ENCODE results near the gene TIRAP.
A peak's percentile ranks its signal among the peaks of the same experiment; 100 is the strongest.

TIRAP gene

GRCh38 chr11:126268708-126269579 is 13.9 kb upstream of the TIRAP start, which contains the start of the genes FOXRED1 and SRPRA:
Gene FOXRED1 (plus strand): TSS chr11:126269154. CDS start chr11:126269207, 53 bp downstream.
Gene SRPRA (minus strand): TSS chr11:126268895. CDS start chr11:126268804, 91 bp downstream.
- TF ChIP-seq POLR2AphosphoS5 (IDR thresholded peaks at IDR 0.05; ENCODE audit: low read depth, low read length) (peak; percentile 96), SIN3A (IDR thresholded peaks at IDR 0.05; ENCODE audit: borderline replicate concordance, insufficient read depth, low read length) (peak; percentile 20; the same call in 1 of the 2 replicates), TAF1 (IDR thresholded peaks at IDR 0.05; ENCODE audit: borderline replicate concordance, insufficient read depth, low read length) (peak; percentile 87; the same call in 1 of the 2 replicates), REST (IDR thresholded peaks at IDR 0.05; ENCODE audit: insufficient read depth in 1 of 2, low read depth in 2 of 2, low read length in 2 of 2) (0 out of 4 replicates have a peak, but pooled peaks of 1 of the 2 experiments have one; percentile 36), FOXP2 (optimal IDR thresholded peaks at IDR 0.05; ENCODE audit: borderline replicate concordance, extremely low read depth, extremely low read length, insufficient read depth) (peak; percentile 57)

GRCh38 chr11:126277322-126277721 is 5.6 kb upstream of the TIRAP start:
- no peak for TF ChIP-seq SIN3A (IDR thresholded peaks at IDR 0.05; ENCODE audit: borderline replicate concordance, insufficient read depth, low read length)
- TF ChIP-seq FOXP2 (optimal IDR thresholded peaks at IDR 0.05; ENCODE audit: borderline replicate concordance, extremely low read depth, extremely low read length, insufficient read depth), result no peak
- TF ChIP-seq TAF1 (IDR thresholded peaks at IDR 0.05; ENCODE audit: borderline replicate concordance, insufficient read depth, low read length), result no peak
- TF ChIP-seq POLR2AphosphoS5 (IDR thresholded peaks at IDR 0.05; ENCODE audit: low read depth, low read length), result no peak
- no peak for TF ChIP-seq REST (IDR thresholded peaks at IDR 0.05; ENCODE audit: insufficient read depth in 1 of 2, low read depth in 2 of 2, low read length in 2 of 2)

- TF ChIP-seq SIN3A (IDR thresholded peaks at IDR 0.05; ENCODE audit: borderline replicate concordance, insufficient read depth, low read length) (no peak), TAF1 (IDR thresholded peaks at IDR 0.05; ENCODE audit: borderline replicate concordance, insufficient read depth, low read length) (no peak), POLR2AphosphoS5 (IDR thresholded peaks at IDR 0.05; ENCODE audit: low read depth, low read length) (no peak), FOXP2 (optimal IDR thresholded peaks at IDR 0.05; ENCODE audit: borderline replicate concordance, extremely low read depth, extremely low read length, insufficient read depth) (no peak), REST (IDR thresholded peaks at IDR 0.05; ENCODE audit: insufficient read depth in 1 of 2, low read depth in 2 of 2, low read length in 2 of 2) (no peak)
Measured at GRCh38 chr11:126277780-126278179, 5.1 kb upstream of the TIRAP start.

- no peak for TF ChIP-seq TAF1 (IDR thresholded peaks at IDR 0.05; ENCODE audit: borderline replicate concordance, insufficient read depth, low read length)
Measured at GRCh38 chr11:126279191-126279590, 3.7 kb upstream of the TIRAP start.

GRCh38 chr11:126280595-126280994 is 2.3 kb upstream of the TIRAP start:
- no peak for TF ChIP-seq REST (IDR thresholded peaks at IDR 0.05; ENCODE audit: insufficient read depth in 1 of 2, low read depth in 2 of 2, low read length in 2 of 2)
- TF ChIP-seq POLR2AphosphoS5 (IDR thresholded peaks at IDR 0.05; ENCODE audit: low read depth, low read length), result no peak
- TF ChIP-seq TAF1 (IDR thresholded peaks at IDR 0.05; ENCODE audit: borderline replicate concordance, insufficient read depth, low read length), result no peak
- no peak for TF ChIP-seq SIN3A (IDR thresholded peaks at IDR 0.05; ENCODE audit: borderline replicate concordance, insufficient read depth, low read length)
- TF ChIP-seq FOXP2 (optimal IDR thresholded peaks at IDR 0.05; ENCODE audit: borderline replicate concordance, extremely low read depth, extremely low read length, insufficient read depth), result no peak

Data from PFSK-1 (cell line).